K562 (cell line): ENCODE results near the gene FEN1. TPM values are rescaled to one million over a fixed set of nuclear protein-coding genes. Genes with fewer than 3 reads are reported as not detected.

Source experiments
- AFF1 ChIP-seq, 2 experiments: fragments of 450-650 bp; IDR thresholded peaks; 2 replicates each; pipeline ENCODE4 v1.6.1; 2018; ENCODE audit warnings: mild to moderate bottlenecking in 2 of 2, low read depth in 1 of 2; ENCODE audit not compliant: partially characterized antibody in 2 of 2
- CCAR2 ChIP-seq: fragments of 200-400 bp; formaldehyde crosslinking; IDR thresholded peaks from 2 replicates; pipeline ENCODE4 v1.6.1; 2017; ENCODE audit warnings: mild to moderate bottlenecking, low read depth, low read length
- HMGN3 ChIP-seq: IDR thresholded peaks from 2 replicates; pipeline ENCODE4 v1.6.1; 2011; ENCODE audit warnings: borderline replicate concordance, low read depth, mild to moderate bottlenecking, mixed read lengths, low read length; ENCODE audit not compliant: insufficient read length; ENCODE audit errors: extremely low read depth
- KDM5B ChIP-seq: fragments of 200-600 bp; sonication (generic); IDR thresholded peaks from 2 replicates; pipeline ENCODE4 v1.6.1; 2012; ENCODE audit warnings: low read depth, mild to moderate bottlenecking, moderate library complexity, low read length, control low read depth, inconsistent platforms; ENCODE audit not compliant: insufficient replicate concordance
- KLF1 ChIP-seq: fragments of 450-650 bp; IDR thresholded peaks from 2 replicates; pipeline ENCODE4 v1.6.1; 2016; ENCODE audit warnings: missing genetic modification characterization, missing compliant biosample characterization
- PCBP1 ChIP-seq: fragments of 200-400 bp; formaldehyde crosslinking; IDR thresholded peaks from 2 replicates; pipeline ENCODE4 v1.6.1; 2018; ENCODE audit warnings: mild to moderate bottlenecking, low read depth, low read length; ENCODE audit not compliant: poor library complexity, severe bottlenecking
- POLR2AphosphoS2 ChIP-seq: IDR thresholded peaks from 2 replicates; pipeline ENCODE4 v1.6.1; 2012; ENCODE audit warnings: low read length, improper control_type of control experiment
- PRPF4 ChIP-seq: fragments of 200-400 bp; formaldehyde crosslinking; IDR thresholded peaks from one replicate; pipeline ENCODE4 v1.6.1; 2017; ENCODE audit warnings: low read length, low read depth, mild to moderate bottlenecking; ENCODE audit not compliant: insufficient read depth, poor library complexity, severe bottlenecking
- RAD21 ChIP-seq, 2 experiments: fragments of 250-450 bp in 1 of 2; fragments of 450-650 bp in 1 of 2; sonication (Bioruptor Pico) in 1 of 2; formaldehyde crosslinking in 1 of 2; IDR thresholded peaks in 1 of 2; conservative IDR thresholded peaks in 1 of 2; 2 replicates each; pipeline versions ENCODE4 v1.4.0 to v1.8.0; 2020 to 2022; ENCODE audit warnings: mild to moderate bottlenecking in 2 of 2, moderate library complexity in 1 of 2
- RBM14 ChIP-seq: fragments of 200-400 bp; formaldehyde crosslinking; IDR thresholded peaks from 2 replicates; pipeline ENCODE4 v1.6.1; 2018; ENCODE audit warnings: low read depth, mild to moderate bottlenecking, low read length, moderate library complexity, borderline replicate concordance; ENCODE audit not compliant: insufficient read depth
- STAT5B ChIP-seq: fragments of 250-450 bp; sonication (Bioruptor Pico); IDR thresholded peaks from 2 replicates; pipeline ENCODE4 v1.8.0; 2021; ENCODE audit warnings: mild to moderate bottlenecking, inconsistent platforms
- SUPT5H ChIP-seq: fragments of 450-650 bp; IDR thresholded peaks from 2 replicates; pipeline ENCODE4 v1.6.1; 2016
- TRIM24 ChIP-seq, 2 experiments: fragments of 450-650 bp; IDR thresholded peaks; 2 replicates each; pipeline ENCODE4 v1.6.1; 2016
- ZNF3 ChIP-seq: fragments of 250-450 bp; sonication (Bioruptor Pico); IDR thresholded peaks from 2 replicates; pipeline ENCODE4 v1.5.0; 2021; ENCODE audit warnings: mild to moderate bottlenecking, moderate library complexity
- ZNF592 ChIP-seq: fragments of 450-650 bp; IDR thresholded peaks from 2 replicates; pipeline ENCODE4 v1.6.1; 2017; ENCODE audit warnings: antibody characterized with exemption, mild to moderate bottlenecking
- ZNF830 ChIP-seq: fragments of 250-450 bp; sonication (Bioruptor Pico); IDR thresholded peaks from 2 replicates; pipeline ENCODE4 v1.5.0; 2021; ENCODE audit warnings: mild to moderate bottlenecking
- polyA plus RNA-seq, 8 experiments: library from polyadenylated mRNA; depleted of rRNA in 4 of 8; stranded (reverse) in 5 of 8; unstranded in 3 of 8; fragments of >200 nt; fragmentation: Nextera tagmentation in 2 of 8; fragmentation: Illumina TruSeq in 1 of 8; extraction: Ambion mirVana in 2 of 8; extraction: Trizol in 1 of 8; gene quantifications; 2 replicates each; pipeline versions ENCODE4 v1.2.1 to v1.2.3, GENCODE V29; 2011 to 2014; ENCODE audit warnings: inconsistent platforms in 1 of 8, missing spikeins in 1 of 8
- total RNA-seq, 7 experiments: library from RNA; depleted of rRNA in 6 of 7; stranded (reverse); fragments of >200 nt in 6 of 7; fragmentation: Illumina TruSeq in 2 of 7; extraction: Trizol in 2 of 7; gene quantifications; 2 replicates each; pipeline versions ENCODE4 v1.2.1 to v1.2.3, GENCODE V29; 2011 to 2021; ENCODE audit warnings: low replicate concordance in 1 of 7
- TF ChIP-seq, protein P1 (sequence below): fragments of 250-450 bp; sonication (Bioruptor Pico); IDR thresholded peaks from 2 replicates; pipeline ENCODE4 v1.4.0; 2020; ENCODE audit warnings: mild to moderate bottlenecking, moderate library complexity

Gene FEN1
- total and polyA plus RNA-seq, 9 of the 15 experiments (the other 6 are each of a cell fraction or from before 2014, with no cell fraction given), result 58.1 to 156 (median 137) TPM

- TF ChIP-seq AFF1 (IDR thresholded peaks at IDR 0.05; ENCODE audit: low read depth in 1 of 2, partially characterized antibody in 2 of 2) (no peak), STAT5B (no peak), HMGN3 (no peak), ZNF3 (CRISPR knock-in tag) (no peak), RBM14 (no peak), KDM5B (no peak), TRIM24 (IDR thresholded peaks at IDR 0.05) (no peak), ZNF830 (CRISPR knock-in tag) (no peak), ZNF592 (no peak), PCBP1 (no peak), RAD21 (CRISPR knock-in tag; conservative IDR thresholded peaks at IDR 0.05 in 1 of 2, IDR thresholded peaks at IDR 0.05 in 1 of 2) (peak in 1 of 2 experiments; percentile 8; a peak in 1 of 4 replicates), SUPT5H (no peak), POLR2AphosphoS2 (no peak), CCAR2 (no peak), PRPF4 (no peak), KLF1 (tag) (no peak)
- TF ChIP-seq, protein P1, sequence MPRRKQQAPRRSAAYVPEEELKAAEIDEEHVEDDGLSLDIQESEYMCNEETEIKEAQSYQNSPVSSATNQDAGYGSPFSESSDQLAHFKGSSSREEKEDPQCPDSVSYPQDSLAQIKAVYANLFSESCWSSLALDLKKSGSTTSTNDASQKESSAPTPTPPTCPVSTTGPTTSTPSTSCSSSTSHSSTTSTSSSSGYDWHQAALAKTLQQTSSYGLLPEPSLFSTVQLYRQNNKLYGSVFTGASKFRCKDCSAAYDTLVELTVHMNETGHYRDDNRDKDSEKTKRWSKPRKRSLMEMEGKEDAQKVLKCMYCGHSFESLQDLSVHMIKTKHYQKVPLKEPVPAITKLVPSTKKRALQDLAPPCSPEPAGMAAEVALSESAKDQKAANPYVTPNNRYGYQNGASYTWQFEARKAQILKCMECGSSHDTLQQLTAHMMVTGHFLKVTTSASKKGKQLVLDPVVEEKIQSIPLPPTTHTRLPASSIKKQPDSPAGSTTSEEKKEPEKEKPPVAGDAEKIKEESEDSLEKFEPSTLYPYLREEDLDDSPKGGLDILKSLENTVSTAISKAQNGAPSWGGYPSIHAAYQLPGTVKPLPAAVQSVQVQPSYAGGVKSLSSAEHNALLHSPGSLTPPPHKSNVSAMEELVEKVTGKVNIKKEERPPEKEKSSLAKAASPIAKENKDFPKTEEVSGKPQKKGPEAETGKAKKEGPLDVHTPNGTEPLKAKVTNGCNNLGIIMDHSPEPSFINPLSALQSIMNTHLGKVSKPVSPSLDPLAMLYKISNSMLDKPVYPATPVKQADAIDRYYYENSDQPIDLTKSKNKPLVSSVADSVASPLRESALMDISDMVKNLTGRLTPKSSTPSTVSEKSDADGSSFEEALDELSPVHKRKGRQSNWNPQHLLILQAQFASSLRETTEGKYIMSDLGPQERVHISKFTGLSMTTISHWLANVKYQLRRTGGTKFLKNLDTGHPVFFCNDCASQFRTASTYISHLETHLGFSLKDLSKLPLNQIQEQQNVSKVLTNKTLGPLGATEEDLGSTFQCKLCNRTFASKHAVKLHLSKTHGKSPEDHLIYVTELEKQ (CRISPR knock-in tag), result no peak
These were observed 41.2 kb downstream of the FEN1 start (continued) for GRCh38 chr11:61833926-61834277.
